Esophagus squamous epithelium (tissue), 4 donors: ENCODE results near the gene ARID5B.

ENCODE experiments used
- CTCF ChIP-seq, 6 experiments: fragments of 450-650 bp in 4 of 6; fragments of 200-600 bp in 2 of 6; sonication (generic) in 2 of 6; IDR thresholded peaks; one replicate each; pipeline ENCODE4 v1.5.1; 2016 to 2019; ENCODE audit warnings: antibody characterized with exemption in 6 of 6, mild to moderate bottlenecking in 4 of 6, moderate library complexity in 4 of 6
- POLR2A ChIP-seq, 4 donors: fragments of 450-650 bp; IDR thresholded peaks; one replicate each; pipeline ENCODE4 v1.6.1; 2017; ENCODE audit warnings: antibody characterized with exemption in 4 of 4, mild to moderate bottlenecking in 4 of 4, moderate library complexity in 3 of 4

DNA sequence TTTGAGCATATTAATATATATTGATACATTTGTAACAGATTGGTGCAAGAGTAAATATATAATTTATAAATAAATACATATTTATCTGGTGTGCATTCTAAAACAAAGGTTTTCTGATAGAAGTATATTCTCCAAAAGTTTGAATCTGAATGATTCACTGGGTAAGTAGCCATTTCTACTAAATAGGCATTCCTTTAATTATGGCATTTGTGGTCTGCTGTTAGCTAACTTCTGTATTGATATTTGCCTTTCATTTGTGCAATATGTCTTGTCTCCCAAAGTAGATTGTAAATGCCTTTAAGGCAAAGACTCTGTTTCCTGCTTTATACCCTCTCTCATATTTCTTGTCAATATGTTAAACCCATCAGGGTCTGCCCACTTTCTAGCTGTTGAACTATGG lies 11.1 kb upstream of the ARID5B start:
- no peak for TF ChIP-seq CTCF (IDR thresholded peaks at IDR 0.05)
- TF ChIP-seq POLR2A (IDR thresholded peaks at IDR 0.05) = no peak
